ENCODE measurements around the gene DUSP1. TPM values are rescaled to one million over a fixed set of nuclear protein-coding genes. Genes with fewer than 3 reads are reported as not detected.

The DUSP1 gene
- total and polyA plus RNA-seq, 2 of the 4 experiments (the other 2 are of a cell fraction), result 304 to 467 TPM

DNA sequence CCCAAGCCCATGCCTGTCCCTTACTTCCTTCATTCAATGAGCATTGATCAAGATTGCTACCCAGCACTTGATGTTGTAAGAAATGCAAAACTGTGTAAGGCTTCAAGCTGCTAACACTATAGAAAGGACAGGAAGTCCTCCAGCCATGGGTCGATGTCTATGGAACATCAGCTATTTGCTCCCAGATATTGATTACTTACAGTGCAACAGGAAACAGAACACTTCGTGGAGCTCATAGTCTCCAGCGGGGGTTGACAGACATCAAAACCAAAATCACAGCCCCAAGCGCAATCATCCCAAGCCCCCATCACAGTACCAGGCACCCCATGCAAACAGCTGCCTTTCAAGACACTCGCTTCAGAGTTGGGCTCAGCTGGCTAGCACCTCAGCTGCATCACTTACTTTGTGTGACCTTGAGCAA lies 26.8 kb upstream of the DUSP1 start:
- peaks cover 52% of the 10 kb centered on the region for H3K9me1 ChIP-seq (ENCODE audit: insufficient read depth, low read length)
- peak overlapping the region; percentile 77 for H3K18ac ChIP-seq (ENCODE audit: low read depth, low read length)
- in situ Hi-C loops (cut with MboI; ENCODE audit: low sequenced_read_pairs) (no loop called here), intact Hi-C loops (cut with micrococcal nuclease) (no loop called here), dilution Hi-C loops (cut with HindIII; ENCODE audit: low sequenced_read_pairs, unreplicated experiment) (no loop called here)
- no peaks in the 10 kb centered on the region for H3K27me3 ChIP-seq (ENCODE audit: control insufficient read depth, insufficient read depth, low read length)
- peak overlapping the region; percentile 76 for H2BK5ac ChIP-seq (ENCODE audit: low read depth, low read length, poor library complexity, severe bottlenecking)
- peak overlapping the region; percentile 91 for H3K14ac ChIP-seq (replicated peaks; ENCODE audit: low read depth, low read length)
- peak overlapping the region; percentile 25; the same call in 1 of the 2 replicates for H3K9ac ChIP-seq (ENCODE audit: low read depth, low read length)
- H2BK15ac ChIP-seq (ENCODE audit: low read depth, low read length), result peak overlapping the region; percentile 92
- H3K56ac ChIP-seq (ENCODE audit: extremely low read depth, insufficient read depth, low read length), result peak overlapping the region; percentile 79
- H3K4me3 ChIP-seq (ENCODE audit: insufficient read depth, low read depth, low read length), result no peak overlapping the region
- DNase-seq (no peak), ATAC-seq (ENCODE audit: low read depth) (no peak)
- peak overlapping the region; percentile 97 for H2BK20ac ChIP-seq (ENCODE audit: low read depth, low read length)
- peak overlapping the region; percentile 1 for H2AFZ ChIP-seq (replicated peaks; ENCODE audit: low read length, poor library complexity)
- H2AK5ac ChIP-seq (ENCODE audit: low read depth, low read length), result peak overlapping the region; percentile 97
- peaks cover 50% of the 10 kb centered on the region for H3K4me1 ChIP-seq (ENCODE audit: control insufficient read depth, insufficient read depth, low read length)
- peak overlapping the region; percentile 79 for H3K4me2 ChIP-seq (ENCODE audit: low read depth, low read length)
- H4K91ac ChIP-seq (ENCODE audit: insufficient read depth, low read depth, low read length), result peak overlapping the region; percentile 91
- POLR2A ChIA-PET (ENCODE audit: unreplicated experiment), result interaction anchor here (1.0 kb wide), 1 partner anchor 27 kb away, joined by 8 read pairs; the partner anchor contains the start of gene DUSP1
- peak overlapping the region; percentile 95 for H3K4ac ChIP-seq (ENCODE audit: low read depth, low read length)
- peak overlapping the region; percentile 96 for H2BK120ac ChIP-seq (ENCODE audit: low read depth, low read length)
- TF ChIP-seq BHLHE40 (IDR thresholded peaks at IDR 0.05; ENCODE audit: low read depth, low read length) (no peak), MAZ (IDR thresholded peaks at IDR 0.05; ENCODE audit: borderline replicate concordance, low read depth, low read length) (no peak), MXI1 (IDR thresholded peaks at IDR 0.05; ENCODE audit: borderline replicate concordance, low read depth, low read length) (no peak)
- TF ChIP-seq, protein P1, sequence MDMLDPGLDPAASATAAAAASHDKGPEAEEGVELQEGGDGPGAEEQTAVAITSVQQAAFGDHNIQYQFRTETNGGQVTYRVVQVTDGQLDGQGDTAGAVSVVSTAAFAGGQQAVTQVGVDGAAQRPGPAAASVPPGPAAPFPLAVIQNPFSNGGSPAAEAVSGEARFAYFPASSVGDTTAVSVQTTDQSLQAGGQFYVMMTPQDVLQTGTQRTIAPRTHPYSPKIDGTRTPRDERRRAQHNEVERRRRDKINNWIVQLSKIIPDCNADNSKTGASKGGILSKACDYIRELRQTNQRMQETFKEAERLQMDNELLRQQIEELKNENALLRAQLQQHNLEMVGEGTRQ (IDR thresholded peaks at IDR 0.05; ENCODE audit: low read depth, low read length), result no peak
- H3K23ac ChIP-seq (ENCODE audit: low read depth, low read length), result peak overlapping the region; percentile 72
- no TSS peak for BruUV-seq (replicated peaks)
- H3K27ac ChIP-seq (ENCODE audit: insufficient read depth, low read length), result peak overlapping the region; percentile 91
- CTCF ChIA-PET, result interaction anchor here (0.7 to 3.5 kb wide), 2 partner anchors 26 to 131 kb away, joined by 3 to 18 read pairs; partner anchors contain the start of gene DUSP1
- H4K5ac ChIP-seq (ENCODE audit: low read depth, low read length), result peak overlapping the region; percentile 84
- H3K79me1 ChIP-seq (ENCODE audit: low read depth in 1 of 2, low read length in 2 of 2), result peaks cover 26 to 67% of the 10 kb centered on the region in 2 experiments
- no peaks in the 10 kb centered on the region for H3K9me3 ChIP-seq (ENCODE audit: control insufficient read depth, insufficient read depth, low read length)
- WGBS, 2 experiments (ENCODE audit: extremely low coverage in 2 of 2, insufficient read length in 1 of 2), result 60% methylated on average over 1 of the region's 5 CpGs; no CpG with 5 or more reads in 1 of the 2 experiments
- peak overlapping the region; percentile 28 for H2AK9ac ChIP-seq (replicated peaks; ENCODE audit: low read depth, low read length, poor library complexity)
- no peaks in the 10 kb centered on the region for H3K36me3 ChIP-seq (ENCODE audit: control insufficient read depth, insufficient read depth, low read length)
- H4K20me1 ChIP-seq (ENCODE audit: insufficient read depth, low read length), result no peaks in the 10 kb centered on the region; the same call in 1 of the 2 replicates
- H4K8ac ChIP-seq (ENCODE audit: low read depth in 2 of 2, low read length in 2 of 2), result peak overlapping the region; percentile 84 to 90
